GM19238 (cell line): Measurements from ENCODE around the gene P2RX7.
"Not testable (repeated sequence)": the region's sequence is repeated elsewhere in the genome, so short reads cannot be mapped to it uniquely, and the experiment has no call there.

Experiments used
- DNase-seq: peaks from one replicate; pipeline ENCODE4 v3.0.0; 2011; ENCODE audit warnings: low spot score; ENCODE audit not compliant: insufficient read length

P2RX7 gene

DNA sequence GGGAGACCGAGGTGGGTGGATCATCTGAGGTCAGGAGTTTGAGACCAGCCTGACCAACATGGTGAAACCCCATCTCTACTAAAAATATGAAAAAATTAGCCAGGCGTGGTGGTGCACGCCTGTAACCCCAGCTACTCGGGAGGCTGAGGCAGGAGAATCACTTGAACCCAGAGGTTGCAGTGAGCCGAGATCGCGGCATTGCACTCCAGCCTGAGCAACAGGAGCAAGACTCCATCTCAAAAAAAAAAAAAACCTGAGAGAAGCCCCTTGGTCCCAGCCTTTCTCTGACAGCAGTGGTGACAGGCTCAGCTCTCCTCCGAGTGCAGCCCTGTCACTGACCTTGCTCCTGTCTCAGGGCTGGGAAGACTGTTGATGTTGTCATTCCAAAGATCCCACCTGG, 94.2 kb downstream of the P2RX7 start:
- not testable (repeated sequence) for DNase-seq

DNA sequence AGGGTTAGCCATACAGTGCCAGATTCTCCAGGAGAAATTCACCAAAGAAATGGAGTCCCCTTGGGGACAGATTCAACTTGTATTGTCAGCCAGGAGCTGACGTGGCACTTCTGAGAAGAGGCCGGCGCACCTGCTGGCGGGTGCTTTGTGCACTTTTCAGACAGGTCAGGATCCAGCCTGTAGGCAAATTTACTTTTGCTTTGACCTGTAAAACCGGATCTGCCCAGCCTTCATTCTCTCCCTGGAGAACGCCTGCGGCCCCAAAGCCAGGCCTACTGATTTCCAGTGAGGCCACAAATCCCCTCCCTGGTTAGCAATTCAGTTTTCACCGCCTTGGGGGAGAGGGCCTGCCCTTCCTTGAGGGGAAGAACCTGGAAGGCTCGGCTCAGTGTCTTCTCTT, 94.6 kb downstream of the P2RX7 start:
- no peak for DNase-seq

DNA sequence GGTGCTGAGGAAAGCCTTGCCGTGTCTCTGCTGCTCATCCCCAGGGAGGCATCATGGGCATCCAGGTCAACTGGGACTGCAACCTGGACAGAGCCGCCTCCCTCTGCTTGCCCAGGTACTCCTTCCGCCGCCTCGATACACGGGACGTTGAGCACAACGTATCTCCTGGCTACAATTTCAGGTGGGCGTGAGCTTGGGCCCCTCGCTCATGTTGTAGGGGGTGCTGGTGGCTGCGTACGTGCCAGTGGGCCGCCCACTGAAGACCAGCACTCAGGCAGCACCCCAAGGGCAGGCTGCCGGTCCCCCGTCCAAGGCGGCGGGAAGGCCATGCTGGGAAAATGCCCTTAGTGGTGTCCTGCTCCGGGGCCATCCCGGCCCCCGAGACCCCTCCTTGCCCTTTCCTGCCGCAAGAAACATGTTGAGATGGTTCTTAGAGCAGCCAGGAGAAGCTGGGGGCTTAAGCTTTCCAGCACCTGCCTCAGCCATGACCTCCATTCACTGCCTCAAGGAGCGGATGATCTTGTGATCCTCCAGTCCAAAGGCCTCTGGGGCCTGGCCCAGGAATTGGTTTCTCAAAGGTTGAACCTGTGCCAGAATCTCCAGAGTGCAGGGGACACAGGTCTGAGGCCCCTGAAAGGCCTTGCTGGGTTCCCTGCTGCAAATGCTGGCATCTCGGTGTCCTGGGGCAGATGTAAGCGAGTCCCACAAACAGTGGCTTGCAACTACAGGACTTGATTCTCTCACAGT, 96.4 kb downstream of the P2RX7 start:
- DNase-seq, result no peak

GRCh38 chr12:121229826-121230537, 97.3 kb downstream of the P2RX7 start:
- peak; percentile 68 for DNase-seq

DNA sequence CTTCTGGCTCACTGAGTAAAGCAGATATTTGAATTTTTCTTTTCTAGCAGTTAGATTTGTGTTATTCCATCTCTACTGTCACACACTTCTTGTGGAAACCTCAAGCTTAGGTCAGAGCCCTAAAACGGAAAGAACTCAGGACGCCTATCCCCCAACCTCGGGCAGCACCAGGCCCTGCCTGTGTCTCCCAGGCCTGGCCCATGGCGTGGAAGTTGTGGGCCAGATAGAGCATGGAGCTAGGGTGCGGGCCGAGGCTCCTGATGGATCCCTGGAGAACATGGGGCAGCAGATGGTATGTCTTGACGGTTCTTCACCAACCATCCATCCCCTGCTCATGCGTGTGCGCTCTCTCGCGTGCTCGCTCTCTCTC, 97.8 kb downstream of the P2RX7 start:
- no peak for DNase-seq

- DNase-seq, result no peak
These were observed 99.5 kb downstream of the P2RX7 start for GRCh38 chr12:121232163-121232562.

GRCh38 chr12:121232977-121233627, 100.4 kb downstream of the P2RX7 start:
- DNase-seq, result no peak

- DNase-seq, result no peak
These were observed 100.9 kb downstream of the P2RX7 start for GRCh38 chr12:121233628-121234020.

DNA sequence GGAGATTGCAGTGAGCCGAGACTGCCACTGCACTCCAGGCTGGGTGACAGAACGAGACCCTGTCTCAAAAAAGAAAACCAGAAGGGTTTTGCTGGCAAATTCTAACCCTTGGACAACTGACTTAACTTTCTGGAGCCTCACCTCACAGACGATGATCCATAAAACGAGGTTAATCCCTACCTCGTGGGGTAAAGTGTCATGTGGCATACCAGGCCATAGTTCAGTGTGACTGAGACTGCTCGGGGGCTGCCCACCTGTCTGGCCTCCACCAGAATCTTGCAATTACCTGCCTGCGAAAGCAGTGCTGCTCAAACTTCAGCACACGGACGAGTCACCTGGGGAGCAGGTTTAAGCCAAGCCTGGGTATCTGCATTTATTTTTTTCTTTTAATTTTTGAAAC, 104.1 kb downstream of the P2RX7 start:
- no peak for DNase-seq

DNA sequence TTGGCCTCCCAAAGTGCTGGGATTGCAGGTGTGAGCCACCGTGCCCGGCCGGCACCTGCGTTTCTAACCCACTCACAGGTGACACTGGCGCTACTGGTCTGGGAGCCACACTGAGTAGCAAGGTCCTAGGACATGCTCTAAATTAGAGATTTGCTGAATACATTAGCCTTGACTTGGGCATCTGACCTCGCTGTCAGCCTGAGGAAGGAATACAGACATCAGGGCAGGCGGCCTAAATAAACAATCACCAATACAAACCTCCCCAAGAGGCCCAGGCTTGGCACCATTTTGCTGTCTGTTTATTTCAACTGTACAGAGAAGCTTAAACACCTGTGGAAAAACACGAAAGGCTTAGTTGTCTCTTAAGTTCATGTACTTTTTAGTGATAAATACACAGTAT, 104.7 kb downstream of the P2RX7 start:
- DNase-seq, result no peak
